GM21576 (cell line): ENCODE results near the gene ATP13A2.

ENCODE experiments used
- ATAC-seq: cut with Tn5 transposase; IDR thresholded peaks from one replicate; pipeline ENCODE4 v1.9.1; 2021; ENCODE audit warnings: mild to moderate bottlenecking, moderate library complexity; ENCODE audit not compliant: unreplicated experiment

ATP13A2 gene

GRCh38 chr1:17032741-17033140, 21.0 kb upstream of the ATP13A2 start:
- ATAC-seq = no peak

- ATAC-seq = no peak
These were observed 19.7 kb upstream of the ATP13A2 start for GRCh38 chr1:17031436-17031835.

GRCh38 chr1:17030206-17030605, 18.5 kb upstream of the ATP13A2 start:
- ATAC-seq = no peak

GRCh38 chr1:17028662-17029188, 17.0 kb upstream of the ATP13A2 start:
- ATAC-seq = no peak

- no peak for ATAC-seq
These were observed 16.2 kb upstream of the ATP13A2 start for GRCh38 chr1:17027900-17028299.

GRCh38 chr1:17027403-17027802, 15.7 kb upstream of the ATP13A2 start:
- no peak for ATAC-seq

GRCh38 chr1:17024721-17025120, 13.0 kb upstream of the ATP13A2 start:
- no peak for ATAC-seq

- ATAC-seq = no peak
These were observed 11.8 kb upstream of the ATP13A2 start for GRCh38 chr1:17023573-17023972.

- no peak for ATAC-seq
These were observed 11.4 kb upstream of the ATP13A2 start for GRCh38 chr1:17023102-17023501.

GRCh38 chr1:17021896-17022295, 10.2 kb upstream of the ATP13A2 start:
- ATAC-seq = no peak

- ATAC-seq = no peak
These were observed 8.8 kb upstream of the ATP13A2 start for GRCh38 chr1:17020502-17020901.

- no peak for ATAC-seq
These were observed 7.1 kb upstream of the ATP13A2 start for GRCh38 chr1:17018849-17019248.

GRCh38 chr1:17017435-17017834, 5.7 kb upstream of the ATP13A2 start:
- no peak for ATAC-seq

GRCh38 chr1:17016317-17016661, 4.6 kb upstream of the ATP13A2 start:
- ATAC-seq = no peak

- no peak for ATAC-seq
These were observed 3.2 kb upstream of the ATP13A2 start for GRCh38 chr1:17014671-17015567.

GRCh38 chr1:17013491-17014320, 2.0 kb upstream of the ATP13A2 start:
- ATAC-seq = no peak

- no peak for ATAC-seq
These were observed 1.2 kb upstream of the ATP13A2 start for GRCh38 chr1:17012775-17013490.

- ATAC-seq = no peak
These were observed 663 bp downstream of the ATP13A2 start for GRCh38 chr1:17011092-17011438.

GRCh38 chr1:17009706-17010105, 2.0 kb downstream of the ATP13A2 start:
- ATAC-seq = no peak

GRCh38 chr1:17008208-17008855, 3.4 kb downstream of the ATP13A2 start:
- no peak for ATAC-seq

GRCh38 chr1:17007121-17007520, 4.6 kb downstream of the ATP13A2 start:
- ATAC-seq = no peak
